ENCODE measurements around the gene TMEM242.

The TMEM242 gene

GRCh38 chr6:157249826-157250225, 73.5 kb downstream of the TMEM242 start:
- no peak for DNase-seq (ENCODE audit: low read depth in 2 of 2)

DNA sequence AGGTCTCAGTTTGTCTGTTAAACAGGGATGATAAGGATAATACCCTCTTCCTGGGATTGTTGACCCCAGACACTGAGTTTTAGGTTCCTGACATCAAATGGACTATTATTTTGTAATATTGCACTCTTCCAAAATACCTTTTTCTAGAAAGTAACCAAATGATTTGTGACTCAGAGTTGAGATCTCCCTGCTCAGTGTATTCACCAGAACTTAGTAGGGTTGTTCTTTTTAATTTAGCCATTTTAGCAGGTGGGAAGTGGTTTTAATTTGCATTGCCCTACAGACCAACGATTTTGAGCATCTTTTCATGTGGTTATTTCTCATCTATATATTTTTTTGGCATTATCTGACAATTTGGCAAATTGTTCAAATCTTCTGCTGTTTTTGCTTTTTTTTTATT, 75.1 kb downstream of the TMEM242 start:
- DNase-seq (ENCODE audit: low read depth in 2 of 2), result no peak

- no peak for DNase-seq (ENCODE audit: low read depth in 2 of 2)
These were observed 76.4 kb downstream of the TMEM242 start for GRCh38 chr6:157246771-157247484.

GRCh38 chr6:157246048-157246630, 77.2 kb downstream of the TMEM242 start:
- DNase-seq (ENCODE audit: low read depth in 2 of 2), result no peak

GRCh38 chr6:157245436-157245835, 77.9 kb downstream of the TMEM242 start:
- no peak for DNase-seq (ENCODE audit: low read depth in 2 of 2)

- no peak for DNase-seq (ENCODE audit: low read depth in 2 of 2)
These were observed 78.5 kb downstream of the TMEM242 start for GRCh38 chr6:157244780-157245179.

DNA sequence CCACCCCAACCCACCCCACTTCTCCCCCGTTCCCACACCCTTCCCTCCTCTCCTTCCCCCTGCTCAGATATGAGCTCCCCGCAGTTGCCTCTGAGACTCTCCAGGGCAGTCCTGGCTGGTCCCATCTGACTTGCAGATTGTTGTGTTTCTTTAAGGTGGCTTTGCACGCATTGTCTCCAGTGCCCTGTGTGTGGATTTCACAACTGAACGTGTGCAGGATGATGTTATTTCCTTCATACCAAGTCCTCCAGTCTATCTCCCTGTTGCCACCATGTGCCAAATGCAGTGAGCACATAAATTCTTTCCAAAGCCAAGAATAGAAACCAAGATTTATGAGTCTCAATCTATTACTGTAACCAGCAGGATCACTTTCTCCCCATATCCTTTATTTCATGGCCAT, 79.1 kb downstream of the TMEM242 start:
- no peak for DNase-seq (ENCODE audit: low read depth in 2 of 2)

DNA sequence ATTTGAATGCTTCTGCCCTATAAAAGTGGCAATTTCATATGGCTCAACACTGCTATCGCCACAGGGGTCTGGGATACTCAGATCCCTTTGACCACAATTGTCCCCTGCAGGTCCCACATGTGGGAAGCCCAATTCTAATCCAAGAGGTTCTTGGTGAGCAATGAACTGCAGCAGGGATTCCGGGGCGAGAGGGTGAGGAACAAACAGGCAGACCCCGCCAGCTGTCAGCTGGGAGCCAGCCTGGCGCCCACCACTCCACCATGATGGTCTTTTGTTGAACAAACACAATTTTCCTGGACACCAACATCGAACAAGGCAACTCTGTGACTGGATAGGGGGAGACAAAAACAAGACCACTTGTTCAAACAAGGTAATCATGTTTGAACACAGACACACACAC, 80.5 kb downstream of the TMEM242 start:
- no peak for DNase-seq (ENCODE audit: low read depth in 2 of 2)

DNA sequence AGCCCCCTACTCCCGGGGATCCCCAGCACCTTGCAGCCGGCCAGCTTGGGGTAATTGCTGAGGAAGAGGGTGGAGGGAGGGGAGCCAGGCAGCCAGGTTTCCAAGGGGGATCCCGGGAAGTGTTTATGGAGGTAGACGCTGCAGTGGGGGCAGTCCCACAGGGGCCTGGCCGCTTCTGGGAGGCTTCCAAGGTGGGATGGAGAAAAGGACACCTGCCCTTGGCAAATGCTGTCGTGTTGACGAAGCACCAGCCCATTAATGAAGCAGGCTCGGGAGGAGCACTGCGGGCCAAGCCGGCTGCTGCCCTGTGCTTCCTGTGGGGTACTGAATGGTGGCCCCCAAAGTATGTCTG, 82.4 kb downstream of the TMEM242 start:
- no peak for DNase-seq (ENCODE audit: low read depth in 2 of 2)

DNA sequence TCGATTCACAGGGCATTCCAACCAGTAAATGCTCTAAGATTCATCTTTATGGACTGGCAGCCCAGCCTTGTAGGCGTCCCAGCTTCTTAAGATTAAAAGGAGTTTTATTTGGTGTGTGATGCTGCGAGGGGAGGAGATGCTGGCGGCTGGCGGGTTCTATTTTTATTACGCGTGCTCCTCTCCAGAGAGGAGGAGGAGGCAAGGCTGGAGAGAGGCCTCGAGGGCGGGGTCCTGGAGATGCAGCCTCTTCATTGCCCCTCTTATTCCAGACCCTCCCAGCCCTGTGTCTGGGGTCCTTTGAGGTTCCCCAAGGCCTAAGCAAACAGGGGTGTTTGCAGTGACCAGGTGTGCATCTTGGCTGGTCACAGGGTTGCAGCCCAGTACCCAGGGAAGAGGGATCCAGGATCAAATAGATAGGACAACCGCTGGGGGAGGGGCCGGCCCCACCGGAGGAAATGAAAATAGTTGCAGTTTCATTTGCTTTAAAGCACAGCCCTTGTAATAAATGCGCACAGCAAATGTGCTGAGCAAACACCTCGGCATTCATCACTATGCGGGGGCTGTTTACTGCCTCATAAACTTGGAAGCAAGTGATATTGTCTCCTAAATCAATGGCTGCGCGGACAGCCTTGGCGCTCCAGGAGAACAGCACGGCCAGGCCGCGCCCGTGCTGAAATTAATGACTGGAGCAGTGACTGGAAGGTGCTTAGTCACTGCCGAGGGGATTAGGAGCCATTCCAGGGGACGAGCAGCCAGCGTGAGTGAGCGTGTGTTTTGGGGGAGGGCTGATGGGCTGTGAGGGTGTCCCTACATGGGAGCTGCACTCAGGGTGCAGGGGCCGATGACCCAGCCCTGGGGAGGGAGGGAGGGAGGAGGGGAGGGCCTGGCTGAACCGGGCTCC, 83.0 kb downstream of the TMEM242 start:
- DNase-seq (ENCODE audit: low read depth in 2 of 2), result no peak

DNA sequence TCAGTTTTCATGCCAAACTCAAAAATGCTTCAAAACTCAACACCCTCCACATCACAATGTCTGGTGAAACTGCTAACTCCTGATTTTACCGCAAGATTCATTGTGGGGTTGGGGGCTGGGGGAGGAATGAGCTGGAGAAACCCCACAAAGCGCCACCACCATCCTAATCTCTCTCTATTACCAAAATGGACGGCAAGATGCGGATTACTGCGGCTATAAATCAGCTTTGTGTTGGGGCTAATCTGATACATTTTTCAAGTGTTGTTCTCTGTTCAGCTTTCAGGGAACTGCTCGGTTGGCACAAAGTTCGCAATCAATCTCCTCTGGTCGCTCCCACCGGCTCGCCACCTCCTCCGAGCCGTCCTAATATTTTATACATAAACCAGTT, 83.7 kb downstream of the TMEM242 start:
- no peak for DNase-seq (ENCODE audit: low read depth in 2 of 2)
